ENCODE data around the gene SLC28A1. TPM values are rescaled to one million over a fixed set of nuclear protein-coding genes. Genes with fewer than 3 reads are reported as not detected.

Gene SLC28A1
- total and polyA plus RNA-seq, 2 experiments from 2014 or later: not detected

GRCh38 chr15:84908564-84908963 is 24.1 kb downstream of the SLC28A1 start:
- Histone ChIP-seq H2AFZ (no peak overlapping the region), H3F3A (ENCODE audit: insufficient read depth) (peaks cover 26% of the 10 kb centered on the region)

GRCh38 chr15:84909029-84909428 is 24.6 kb downstream of the SLC28A1 start:
- WGBS, 2 experiments (ENCODE audit: low coverage in 1 of 2, low lambda C conversion rate in 2 of 2, missing lambda C conversion rate in 2 of 2): 96 to 100% methylated on average over 3 of the region's 3 CpGs

More at GRCh38 chr15:84908564-84908963, 24.1 kb downstream of the SLC28A1 start:
- no peaks in the 10 kb centered on the region for H3K79me2 ChIP-seq (ENCODE audit: insufficient read depth)
- WGBS, 2 experiments (ENCODE audit: low coverage in 1 of 2, low lambda C conversion rate in 2 of 2, missing lambda C conversion rate in 2 of 2): 88 to 93% methylated on average over 13 of the region's 13 CpGs
- no peak overlapping the region for H3K27ac ChIP-seq
- no peaks in the 10 kb centered on the region for H3K9me2 ChIP-seq (ENCODE audit: insufficient read depth)
- peaks cover 24% of the 10 kb centered on the region for H3K4me1 ChIP-seq (ENCODE audit: insufficient read depth)
- no peaks in the 10 kb centered on the region for H4K20me1 ChIP-seq (ENCODE audit: insufficient read depth)
- no peaks in the 10 kb centered on the region for H3K36me3 ChIP-seq (ENCODE audit: low read depth)
- no peaks in the 10 kb centered on the region for H3K9me3 ChIP-seq (ENCODE audit: low read depth)
- no peak overlapping the region for H3K4me2 ChIP-seq (ENCODE audit: unreplicated experiment)
- H3K27me3 ChIP-seq (replicated peaks; ENCODE audit: insufficient read depth): no peaks in the 10 kb centered on the region
- TF ChIP-seq EZH2 (IDR thresholded peaks at IDR 0.05; ENCODE audit: insufficient read depth, poor library complexity, severe bottlenecking): no peak
- no peak for TF ChIP-seq EZH2phosphoT487 (IDR thresholded peaks at IDR 0.05; ENCODE audit: insufficient read depth, low read depth)
- in situ Hi-C loops (cut with MboI): no loop called here
- no peak overlapping the region for H3K4me3 ChIP-seq
- DNase-seq: no peak
- H3K9ac ChIP-seq: no peak overlapping the region

GRCh38 chr15:84909782-84910181 is 25.3 kb downstream of the SLC28A1 start:
- no peak for TF ChIP-seq EZH2 (IDR thresholded peaks at IDR 0.05; ENCODE audit: insufficient read depth, poor library complexity, severe bottlenecking)
- TF ChIP-seq EZH2phosphoT487 (IDR thresholded peaks at IDR 0.05; ENCODE audit: insufficient read depth, low read depth): no peak
- Histone ChIP-seq H3K27ac (no peak overlapping the region), H3K4me2 (ENCODE audit: unreplicated experiment) (no peak overlapping the region), H3K79me2 (ENCODE audit: insufficient read depth) (no peaks in the 10 kb centered on the region), H3K4me3 (no peak overlapping the region), H3K27me3 (replicated peaks; ENCODE audit: insufficient read depth) (no peaks in the 10 kb centered on the region), H3K9me2 (ENCODE audit: insufficient read depth) (no peaks in the 10 kb centered on the region), H3K36me3 (ENCODE audit: low read depth) (no peaks in the 10 kb centered on the region), H3K9me3 (ENCODE audit: low read depth) (no peaks in the 10 kb centered on the region), H3F3A (ENCODE audit: insufficient read depth) (peaks cover 35% of the 10 kb centered on the region), H3K9ac (no peak overlapping the region), H3K4me1 (ENCODE audit: insufficient read depth) (peaks cover 32% of the 10 kb centered on the region), H4K20me1 (ENCODE audit: insufficient read depth) (no peaks in the 10 kb centered on the region), H2AFZ (no peak overlapping the region)
- WGBS, 2 experiments (ENCODE audit: low coverage in 1 of 2, low lambda C conversion rate in 2 of 2, missing lambda C conversion rate in 2 of 2): 88 to 89% methylated on average over 4 of the region's 4 CpGs
- no peak for DNase-seq
- in situ Hi-C loops (cut with MboI): no loop called here

More at GRCh38 chr15:84909029-84909428, 24.6 kb downstream of the SLC28A1 start:
- DNase-seq: no peak
- H3K79me2 ChIP-seq (ENCODE audit: insufficient read depth): no peaks in the 10 kb centered on the region
- in situ Hi-C loops (cut with MboI): no loop called here
- H3K27me3 ChIP-seq (replicated peaks; ENCODE audit: insufficient read depth): no peaks in the 10 kb centered on the region
- H2AFZ ChIP-seq: no peak overlapping the region
- no peak overlapping the region for H3K4me2 ChIP-seq (ENCODE audit: unreplicated experiment)
- H3K4me1 ChIP-seq (ENCODE audit: insufficient read depth): peaks cover 24% of the 10 kb centered on the region
- no peak for TF ChIP-seq EZH2 (IDR thresholded peaks at IDR 0.05; ENCODE audit: insufficient read depth, poor library complexity, severe bottlenecking)
- no peak for TF ChIP-seq EZH2phosphoT487 (IDR thresholded peaks at IDR 0.05; ENCODE audit: insufficient read depth, low read depth)
- H3K36me3 ChIP-seq (ENCODE audit: low read depth): no peaks in the 10 kb centered on the region
- peaks cover 28% of the 10 kb centered on the region for H3F3A ChIP-seq (ENCODE audit: insufficient read depth)
- no peak overlapping the region for H3K27ac ChIP-seq
- H3K9me3 ChIP-seq (ENCODE audit: low read depth): no peaks in the 10 kb centered on the region
- H4K20me1 ChIP-seq (ENCODE audit: insufficient read depth): no peaks in the 10 kb centered on the region
- no peaks in the 10 kb centered on the region for H3K9me2 ChIP-seq (ENCODE audit: insufficient read depth)
- no peak overlapping the region for H3K9ac ChIP-seq
- no peak overlapping the region for H3K4me3 ChIP-seq

- WGBS, 2 experiments (ENCODE audit: low coverage in 1 of 2, low lambda C conversion rate in 2 of 2, missing lambda C conversion rate in 2 of 2): 96% methylated on average over 17 of the region's 17 CpGs
- Histone ChIP-seq H3K4me2 (ENCODE audit: unreplicated experiment) (peak overlapping the region; percentile 49), H3K36me3 (ENCODE audit: low read depth) (no peaks in the 10 kb centered on the region), H3K79me2 (ENCODE audit: insufficient read depth) (no peaks in the 10 kb centered on the region), H3K4me1 (ENCODE audit: insufficient read depth) (peaks cover 44% of the 10 kb centered on the region), H3K9ac (peak overlapping the region; percentile 64), H3K4me3 (no peak overlapping the region), H4K20me1 (ENCODE audit: insufficient read depth) (no peaks in the 10 kb centered on the region), H3F3A (ENCODE audit: insufficient read depth) (peaks cover 44% of the 10 kb centered on the region), H3K9me3 (ENCODE audit: low read depth) (no peaks in the 10 kb centered on the region), H3K9me2 (ENCODE audit: insufficient read depth) (no peaks in the 10 kb centered on the region), H3K27me3 (replicated peaks; ENCODE audit: insufficient read depth) (no peaks in the 10 kb centered on the region), H2AFZ (peak overlapping the region; percentile 60; the same call in 1 of the 2 replicates), H3K27ac (peak overlapping the region; percentile 76)
- DNase-seq: no peak
- in situ Hi-C loops (cut with MboI): no loop called here
- no peak for TF ChIP-seq EZH2 (IDR thresholded peaks at IDR 0.05; ENCODE audit: insufficient read depth, poor library complexity, severe bottlenecking)
Observed at GRCh38 chr15:84910928-84911623, 26.6 kb downstream of the SLC28A1 start.

Data from GM23248 (cell line).